IPS-NIHi7 (cell line): Measurements from ENCODE around the gene NAPA.

Experiments
- DNase-seq: peaks from one replicate; pipeline ENCODE4 v3.0.0; 2012; ENCODE audit warnings: mixed read lengths; ENCODE audit errors: extremely low spot score

Gene NAPA

DNA sequence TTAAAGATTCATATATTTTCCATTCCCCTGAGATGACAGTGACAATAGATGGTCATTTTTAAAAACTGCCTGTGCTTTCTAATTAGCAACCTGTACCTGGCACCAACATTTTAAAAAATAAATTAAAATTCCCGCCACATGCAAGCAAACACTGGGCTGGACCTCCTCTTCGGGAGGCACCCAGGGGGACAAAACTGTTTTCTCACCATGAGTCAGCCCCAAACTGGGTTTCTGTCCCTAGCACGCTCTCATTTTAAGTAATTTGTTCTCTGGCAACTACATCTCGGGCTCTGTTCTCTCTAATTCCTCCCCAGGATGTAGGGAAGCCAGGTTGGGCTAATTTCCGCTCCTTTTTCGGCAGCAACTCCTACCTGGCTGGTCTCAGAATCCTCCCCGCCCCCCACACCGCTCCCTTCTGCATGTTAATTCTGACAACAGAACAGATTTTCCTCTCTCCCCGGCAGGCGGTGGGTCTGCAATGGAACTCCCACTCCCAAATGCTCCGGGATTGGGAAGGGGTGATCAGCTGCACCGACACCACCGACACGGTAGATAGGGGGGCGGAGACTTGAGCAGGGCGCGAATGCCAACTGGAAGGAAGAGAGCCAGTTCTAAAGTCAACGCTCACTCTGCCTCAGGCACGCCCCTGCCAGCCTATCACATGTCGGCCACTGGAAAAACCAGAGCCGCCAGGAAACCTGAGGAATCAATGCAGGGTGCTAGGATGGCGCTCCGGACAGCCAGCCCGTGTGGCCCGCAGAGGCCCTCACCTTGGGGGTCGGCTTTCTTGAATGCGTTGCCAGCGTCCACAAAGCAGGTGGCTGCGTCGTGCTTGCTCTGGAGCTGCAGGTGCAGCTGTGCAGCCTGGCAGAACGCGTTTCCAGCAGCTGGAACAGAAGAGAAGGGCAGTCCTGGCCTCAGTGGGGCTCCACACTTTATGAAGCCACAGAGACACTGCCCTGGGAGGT, 14.7 kb downstream of the NAPA start:
- no peak for DNase-seq

DNA sequence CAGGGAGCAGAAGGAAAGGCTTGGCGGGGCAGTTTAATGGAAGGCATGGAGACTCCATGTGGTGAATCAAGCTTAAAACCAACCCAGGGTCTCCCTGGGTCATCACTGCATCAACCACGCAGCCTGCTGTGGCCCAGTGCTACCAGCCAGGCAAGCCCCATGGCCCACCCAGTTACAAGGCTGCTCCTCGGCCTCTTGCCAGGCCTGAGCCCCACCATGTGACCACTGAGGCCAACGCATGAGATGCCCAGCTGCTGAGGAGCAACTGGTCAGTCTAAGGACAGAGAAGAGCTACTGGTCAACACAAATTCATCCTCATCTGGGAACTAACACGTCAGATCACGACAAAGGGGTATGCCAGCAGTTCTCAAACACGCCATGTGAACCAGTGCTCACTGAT, 15.5 kb downstream of the NAPA start:
- no peak for DNase-seq

DNA sequence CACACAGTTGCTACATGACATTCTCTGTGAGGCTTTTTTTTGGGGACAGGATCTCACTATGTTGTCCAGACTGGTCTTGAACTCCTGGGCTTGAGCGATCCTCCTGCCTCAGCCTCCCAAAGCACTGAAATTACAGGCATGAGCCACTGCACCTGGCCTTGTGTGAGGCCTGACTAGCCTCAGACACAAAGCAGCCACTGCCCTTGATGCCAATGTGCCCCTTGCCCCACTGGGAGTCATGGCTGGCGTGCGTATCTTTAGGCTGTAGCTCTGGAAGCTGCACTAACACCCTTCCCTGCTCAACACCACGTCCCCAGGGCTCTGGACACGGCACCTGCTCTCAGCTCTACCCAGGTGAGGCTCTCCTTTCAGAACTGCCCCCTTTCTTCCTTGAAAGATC, 16.3 kb downstream of the NAPA start:
- no peak for DNase-seq

DNA sequence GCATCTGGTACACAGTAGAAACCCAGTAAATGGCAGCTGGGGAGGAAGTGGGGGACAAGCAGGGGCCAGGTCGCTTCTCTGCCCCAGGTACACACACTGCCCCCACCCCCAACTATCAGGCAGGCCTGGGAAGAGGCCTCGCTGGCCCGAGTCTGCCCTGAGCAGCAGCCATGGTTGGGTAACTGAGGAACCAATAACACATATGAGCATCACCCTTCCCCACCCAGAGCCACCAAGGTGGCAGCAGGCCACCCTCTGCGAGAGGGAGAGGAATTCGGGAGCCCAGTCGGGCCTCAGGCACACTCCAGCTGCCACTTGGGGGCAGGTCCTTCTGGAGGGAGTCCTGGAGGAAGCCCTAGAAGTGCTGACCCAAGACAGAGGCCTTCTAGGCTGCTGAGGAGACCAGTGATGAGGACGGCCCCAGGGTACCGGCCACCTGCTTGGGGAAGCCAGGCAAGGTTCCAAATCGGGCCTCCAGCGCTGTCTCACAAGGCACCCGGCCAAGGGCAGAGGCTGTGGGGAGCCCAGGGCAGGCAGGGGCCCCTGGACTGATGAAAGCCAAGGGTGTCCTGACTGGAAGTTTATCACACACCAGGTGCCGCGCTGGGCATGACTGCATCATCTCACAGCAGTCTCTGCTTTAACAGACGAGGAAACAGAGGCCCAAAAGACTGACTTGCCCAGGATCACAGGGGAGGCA, 16.9 kb downstream of the NAPA start:
- DNase-seq, result no peak

DNA sequence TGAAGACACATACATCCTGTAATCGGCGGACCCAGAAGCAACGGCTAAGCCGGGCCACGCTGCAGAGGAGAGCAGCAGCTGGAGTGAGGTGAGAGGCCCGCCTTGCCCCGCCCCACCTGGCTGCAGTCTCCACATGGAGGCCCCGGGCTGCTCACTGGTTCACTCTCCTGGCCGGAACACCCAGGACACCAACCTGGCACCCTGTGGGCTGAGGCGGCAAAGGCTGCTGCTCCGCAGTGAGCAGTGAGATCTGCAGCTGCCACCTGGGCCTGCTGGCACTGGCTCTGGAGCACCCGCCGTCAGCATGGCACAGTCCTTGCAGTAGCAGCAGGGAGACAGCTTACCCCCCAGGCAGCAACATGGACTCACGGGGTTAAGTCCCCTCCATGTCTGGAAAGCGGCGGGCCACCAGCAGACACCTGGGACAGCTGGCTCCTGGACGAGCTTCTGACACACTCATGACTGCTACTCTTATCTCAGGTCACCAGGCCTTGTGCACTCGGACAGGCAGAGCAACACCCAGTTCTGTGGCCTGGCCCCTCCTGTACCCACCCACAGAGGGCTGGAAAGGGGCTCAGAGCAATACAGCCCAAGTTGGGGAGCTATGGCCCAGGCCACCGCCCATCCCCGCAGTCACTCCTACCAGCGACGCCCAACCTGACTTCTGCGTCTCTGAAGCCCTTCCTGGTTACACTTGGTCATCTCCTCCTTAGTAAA, 17.7 kb downstream of the NAPA start:
- no peak for DNase-seq

DNA sequence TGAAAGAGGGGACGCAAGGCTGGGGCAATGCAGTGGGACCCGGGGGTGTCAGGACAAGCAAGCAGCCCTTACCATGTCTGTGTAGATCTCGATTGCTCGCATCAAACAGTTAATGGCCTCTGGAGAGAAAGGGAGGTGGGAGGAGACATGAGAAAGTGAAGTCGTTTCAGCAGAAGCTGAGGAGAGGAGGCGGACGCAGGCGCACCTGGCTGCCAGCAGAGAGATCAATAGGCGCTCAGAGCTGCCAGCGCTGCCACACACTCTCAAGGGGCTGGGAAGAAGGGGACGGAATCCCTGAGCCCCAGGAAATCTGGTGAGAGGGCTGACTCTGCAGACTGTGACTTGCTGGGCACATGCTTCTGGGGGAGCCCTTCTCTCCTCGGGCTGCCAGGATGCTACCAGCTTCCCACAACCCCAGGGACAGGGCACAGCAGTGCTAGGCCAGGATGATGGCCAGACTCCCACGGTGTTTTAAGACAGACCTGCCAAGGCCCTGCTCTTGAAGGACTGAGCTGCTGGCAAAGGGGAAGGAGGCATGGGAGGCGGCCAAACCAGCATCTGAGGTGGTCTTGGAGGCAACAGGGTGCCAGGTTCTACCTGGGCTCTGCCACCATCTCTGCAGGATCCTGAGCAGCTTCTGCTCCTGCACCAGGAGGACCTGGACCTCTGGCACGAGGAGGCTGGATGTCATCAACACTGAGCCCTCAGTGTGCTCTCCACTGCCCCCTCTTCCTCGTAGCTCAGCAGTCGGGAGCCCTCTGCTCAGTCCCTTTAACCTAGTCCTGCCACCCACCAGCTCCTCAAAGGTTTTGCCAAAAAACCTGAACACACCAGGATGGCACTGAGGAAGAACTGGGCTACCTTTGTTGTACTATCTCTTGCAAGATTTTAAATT, 19.1 kb downstream of the NAPA start:
- DNase-seq, result no peak

DNA sequence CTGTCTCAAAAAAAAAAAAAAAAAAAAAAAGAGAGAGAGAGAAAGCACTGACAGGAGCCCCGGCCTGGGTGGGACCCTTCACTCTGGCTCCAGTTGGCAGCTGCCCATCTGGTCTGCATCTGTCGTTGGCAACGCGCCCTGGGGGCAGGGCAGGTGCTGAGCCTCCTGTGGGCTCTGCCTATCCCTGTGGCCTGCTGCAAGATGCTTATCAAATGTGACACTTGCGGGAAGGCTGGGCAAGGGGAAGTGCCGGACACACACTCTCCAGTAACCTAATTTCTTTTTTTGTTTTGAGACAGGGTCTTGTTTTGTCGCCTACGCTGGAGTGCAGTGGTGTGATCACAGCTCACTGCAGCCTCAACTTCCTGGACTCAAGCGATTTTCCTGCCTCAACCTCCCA, 20.1 kb downstream of the NAPA start:
- DNase-seq, result no peak

DNA sequence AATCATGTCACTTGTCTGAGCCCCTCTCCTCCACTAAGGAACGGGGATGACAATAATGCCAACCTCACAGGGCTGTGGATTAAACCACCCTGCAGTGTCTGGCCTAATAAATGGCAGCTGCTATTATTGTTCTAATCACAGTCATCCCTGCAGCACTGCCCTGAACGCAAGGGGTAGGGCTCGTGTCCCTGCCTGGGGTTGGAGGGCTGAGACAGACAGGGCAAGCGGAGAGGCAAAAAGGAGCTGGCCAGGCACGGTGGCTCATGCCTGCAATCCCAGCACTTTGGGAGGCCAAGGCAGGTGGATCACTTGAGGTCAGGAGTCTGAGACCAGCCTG, 20.7 kb downstream of the NAPA start:
- no peak for DNase-seq

DNA sequence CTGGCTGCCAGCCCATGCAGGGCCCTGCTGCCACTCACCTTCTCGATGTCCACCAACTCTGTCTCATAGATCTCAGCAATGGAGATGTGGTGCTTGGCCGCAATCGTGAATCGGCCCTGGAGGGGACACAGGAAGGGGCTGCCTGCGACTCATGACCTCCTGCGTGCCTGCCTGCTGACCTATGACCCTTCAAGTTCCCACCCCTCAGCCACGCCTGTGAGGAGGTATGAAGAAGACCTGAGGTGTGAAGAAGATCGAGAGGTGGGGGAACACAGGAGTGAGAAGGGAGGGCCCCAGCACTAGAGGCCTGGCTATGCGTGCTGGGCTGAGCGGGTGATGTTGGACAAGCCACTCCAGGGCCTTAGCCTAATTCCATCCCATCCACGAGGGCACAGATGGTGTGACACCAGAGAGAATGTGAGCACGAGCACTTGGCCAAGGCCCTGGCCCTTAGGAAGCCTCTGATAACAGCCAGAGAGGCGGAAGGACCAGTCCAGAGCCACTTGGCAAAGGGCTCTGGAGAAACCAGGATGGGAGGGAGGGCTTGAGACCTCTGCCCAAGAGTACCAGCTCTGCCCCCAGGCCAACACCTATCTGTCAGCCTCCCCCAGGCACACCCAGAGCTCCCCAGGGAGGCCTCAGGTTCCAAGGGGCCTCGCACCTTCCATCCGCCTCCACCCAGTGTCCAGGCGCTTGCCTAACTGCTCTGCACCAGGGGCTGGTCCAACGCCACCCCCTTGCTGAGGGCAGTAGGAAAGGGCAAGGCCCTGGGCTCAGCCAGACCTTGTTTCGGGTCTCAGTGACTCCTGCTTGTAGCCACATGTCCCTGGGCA, 21.3 kb downstream of the NAPA start:
- no peak for DNase-seq

DNA sequence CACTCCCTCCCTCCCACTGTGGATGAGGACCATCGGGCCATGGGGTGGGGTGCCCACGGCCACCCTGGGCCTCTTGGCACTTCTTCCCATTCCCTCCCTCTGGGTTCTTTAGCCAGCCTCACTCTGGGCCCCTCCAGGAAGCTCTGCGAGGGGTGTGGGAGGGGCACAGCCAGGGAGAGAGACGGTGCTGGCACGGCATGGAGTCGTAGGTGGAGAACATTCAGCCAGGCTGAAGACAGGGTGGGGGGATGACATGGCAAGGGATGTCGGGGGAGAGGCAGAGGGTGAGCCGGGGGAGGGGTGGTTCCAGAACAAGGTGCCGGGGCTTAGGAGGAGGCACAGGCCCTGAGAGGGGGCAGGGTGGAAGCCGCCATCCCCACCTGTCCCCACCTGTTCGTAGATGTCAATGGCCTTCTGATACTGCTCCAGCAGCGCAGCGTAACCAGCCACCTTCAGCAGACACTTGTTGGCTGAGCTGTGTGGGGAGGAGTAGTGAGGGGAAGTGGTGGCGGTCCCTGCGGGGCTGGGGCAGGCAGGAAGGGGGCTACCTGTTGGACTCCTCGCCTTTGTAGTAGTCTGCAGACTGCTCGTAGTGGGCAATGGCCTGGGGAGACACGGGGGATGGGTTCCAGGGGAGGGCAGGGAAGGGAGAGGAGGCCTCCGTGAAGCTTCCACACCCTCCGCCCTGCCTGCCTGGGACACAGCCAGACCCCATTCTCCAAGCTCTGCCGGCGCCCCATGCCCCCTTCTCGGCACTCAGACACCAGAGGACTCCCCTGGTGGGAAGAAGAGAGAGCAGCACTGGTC, 22.1 kb downstream of the NAPA start:
- no peak for DNase-seq

DNA sequence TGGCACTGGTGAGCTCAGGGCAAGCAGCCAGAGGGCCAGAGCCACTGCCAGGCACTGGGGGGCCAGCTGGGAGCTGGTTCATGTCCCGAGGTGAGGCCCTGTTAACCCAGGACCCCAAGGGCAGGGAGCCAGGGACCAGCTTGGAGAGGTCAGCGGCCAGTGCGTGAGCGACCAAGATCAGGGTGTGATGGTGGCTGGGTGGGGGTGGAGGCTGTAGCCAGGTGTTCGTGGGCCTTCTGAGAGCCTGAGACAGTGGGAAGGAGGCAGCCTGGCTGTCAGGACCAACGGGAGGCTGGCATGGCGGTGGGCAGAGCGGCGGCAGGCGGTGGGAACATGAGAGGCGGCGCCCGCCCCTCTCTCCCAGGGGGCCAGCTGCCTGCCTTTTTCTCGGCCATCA, 22.7 kb downstream of the NAPA start:
- no peak for DNase-seq

DNA sequence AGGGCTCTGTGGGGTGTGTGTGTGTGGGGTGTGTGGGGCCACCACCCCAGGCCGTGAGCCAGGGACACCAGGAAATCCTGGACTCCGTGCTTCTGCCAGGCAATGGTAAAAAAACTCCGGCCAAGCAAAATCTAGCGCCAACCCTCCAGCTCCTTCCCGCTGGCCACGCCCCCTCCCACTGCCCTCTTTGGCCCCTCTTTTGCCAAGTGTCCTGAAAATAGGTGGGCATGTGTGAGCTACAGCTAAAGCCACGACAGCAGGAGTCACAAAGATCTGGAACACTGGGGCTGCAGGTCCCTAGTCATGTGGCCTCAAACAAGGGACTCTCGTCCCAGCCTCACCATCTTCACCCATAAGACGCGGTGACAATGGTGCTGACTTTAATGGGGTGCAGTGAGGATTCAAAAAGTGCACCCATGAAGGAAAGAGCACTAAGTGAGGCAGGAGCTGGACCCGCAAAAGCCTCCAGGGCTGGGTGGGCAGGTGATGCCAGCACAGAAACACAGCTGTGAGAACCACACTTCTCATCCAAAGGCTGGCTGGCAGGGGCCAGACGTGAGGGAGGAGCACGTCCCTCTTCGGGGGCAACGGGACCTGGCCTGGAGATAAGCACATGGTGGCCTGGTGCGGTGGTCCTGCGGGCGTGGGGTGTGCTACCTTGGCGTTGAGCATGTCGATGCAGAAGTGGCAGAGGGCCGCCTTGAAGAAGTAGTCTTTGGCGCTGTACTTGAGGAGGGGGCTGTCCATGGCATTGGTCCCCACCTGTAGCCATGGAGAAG, 23.3 kb downstream of the NAPA start:
- DNase-seq, result no peak

DNA sequence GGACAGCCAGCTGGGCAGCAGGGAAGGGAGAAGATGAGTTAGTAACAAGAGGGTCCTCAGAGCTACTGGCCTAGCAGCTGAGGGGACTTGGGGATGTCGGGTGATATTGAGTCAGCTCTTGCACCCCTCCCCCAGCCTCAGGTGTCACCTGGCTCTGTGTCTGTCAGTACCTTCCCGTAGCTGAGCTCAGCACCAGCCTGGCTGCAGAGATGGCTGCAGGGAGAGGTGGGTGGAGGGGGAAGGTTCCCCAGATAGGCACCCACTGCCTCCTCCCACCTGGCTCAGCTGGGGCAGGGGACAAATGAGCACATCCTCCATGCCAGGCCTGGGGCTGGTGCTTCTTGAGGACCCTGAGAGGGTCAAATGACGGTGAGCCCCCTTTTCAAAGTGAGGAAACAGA, 24.0 kb downstream of the NAPA start:
- no peak for DNase-seq

DNA sequence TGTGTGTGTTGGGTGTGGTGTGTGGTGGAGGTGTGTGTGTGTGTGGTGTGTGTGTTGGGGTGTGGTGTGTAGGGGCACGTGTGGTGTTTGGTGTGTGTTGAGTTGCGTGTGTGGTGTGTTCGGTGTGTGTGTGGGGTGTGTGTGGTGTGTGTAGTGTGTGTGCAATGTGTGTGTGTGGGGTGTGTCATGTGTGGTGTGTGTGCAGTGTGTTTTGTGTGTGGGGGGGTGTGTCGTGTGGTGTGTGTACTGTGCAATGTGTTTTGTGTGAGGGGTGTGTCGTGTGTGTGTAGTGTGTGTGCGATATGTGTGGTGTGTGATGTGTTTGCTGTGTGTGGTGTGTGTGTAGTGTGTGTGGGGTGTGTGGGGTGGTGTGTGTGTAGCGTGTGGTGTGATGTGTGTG, 24.8 kb downstream of the NAPA start:
- DNase-seq, result no peak

DNA sequence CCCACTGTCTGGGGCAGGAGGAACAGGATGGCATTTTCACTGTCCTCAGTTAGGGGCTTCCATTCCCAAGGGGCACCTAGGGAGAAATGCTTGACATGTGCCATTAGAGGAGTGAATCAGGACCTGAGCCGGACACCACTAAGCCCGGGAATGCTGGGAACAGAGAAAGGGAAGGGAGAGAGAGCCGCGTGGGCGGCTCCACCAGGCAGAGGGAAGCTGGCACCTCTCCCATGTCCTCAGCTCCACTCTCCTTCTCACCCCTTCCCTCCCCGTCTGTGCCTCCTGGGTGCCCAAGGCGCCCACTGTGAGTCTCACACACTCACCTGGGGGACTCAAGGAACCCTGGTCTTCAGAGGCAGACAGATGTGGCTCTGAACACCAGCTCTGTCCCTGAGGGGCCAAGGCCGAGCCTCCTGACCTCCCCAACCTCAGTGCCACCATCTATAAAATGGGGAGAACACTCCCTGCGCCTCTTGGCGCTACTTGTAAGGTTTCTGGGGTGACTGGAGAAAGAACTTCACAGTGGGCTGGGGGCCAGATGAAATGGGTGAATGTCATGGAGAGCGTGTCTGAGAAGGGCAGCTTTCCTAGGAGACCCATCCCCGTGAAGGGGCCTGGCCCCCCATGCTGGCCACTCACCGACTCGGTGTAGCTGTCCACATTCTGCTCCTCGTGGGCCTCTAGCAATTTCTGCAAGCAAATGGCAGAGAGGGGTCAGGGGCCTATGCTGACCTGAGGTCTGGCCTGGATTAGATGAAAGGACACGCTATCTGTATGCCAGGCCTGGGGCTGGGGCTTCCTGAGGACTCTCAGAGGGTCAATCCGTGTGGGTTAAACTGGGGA, 25.6 kb downstream of the NAPA start:
- no peak for DNase-seq

DNA sequence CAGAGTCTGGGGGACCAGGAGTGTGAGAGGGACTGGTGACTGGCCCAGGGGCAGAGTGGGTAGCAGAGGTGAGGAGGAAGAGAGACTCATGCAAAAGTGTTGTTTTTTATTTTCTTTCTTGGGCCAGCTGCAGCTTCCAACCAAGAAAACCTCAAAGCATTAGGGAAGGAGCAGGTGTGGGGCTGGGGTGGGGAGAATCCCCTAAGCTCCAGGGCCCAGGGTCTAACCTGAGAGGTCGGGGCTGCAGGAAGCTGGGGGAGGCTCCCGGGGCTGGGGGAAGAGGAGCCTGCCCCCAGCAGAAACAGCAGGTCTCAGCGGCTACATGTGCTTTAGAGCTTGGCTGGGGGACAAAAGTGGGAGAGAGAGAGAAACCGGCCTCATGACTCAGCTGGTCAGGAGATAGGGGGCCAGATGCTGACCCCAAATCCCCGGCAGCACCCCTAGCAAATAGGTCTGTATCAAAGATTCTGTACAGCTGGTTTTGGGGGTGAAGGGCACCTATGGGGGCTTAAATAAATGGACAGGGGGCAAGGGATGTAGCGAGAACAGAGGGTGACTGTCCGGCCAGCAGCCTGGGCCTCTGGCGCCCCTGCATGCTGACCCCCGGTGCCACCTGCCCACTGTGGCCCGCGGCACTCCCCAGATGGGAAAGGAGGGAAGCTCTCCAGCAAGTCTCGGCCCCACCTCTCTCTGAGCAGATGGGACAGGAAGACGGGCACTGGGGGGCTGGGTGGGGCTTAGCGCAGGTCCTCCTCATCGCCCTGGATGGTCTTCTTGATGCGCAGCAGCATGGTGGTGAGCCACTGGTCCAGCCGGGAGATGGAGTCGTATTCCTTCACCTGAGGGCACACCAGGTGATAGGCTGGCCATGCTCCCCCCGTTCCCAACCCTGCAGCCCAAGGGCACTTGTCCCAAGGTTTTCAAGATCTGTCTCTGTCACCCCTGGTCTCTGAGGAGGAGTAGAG, 27.0 kb downstream of the NAPA start:
- DNase-seq, result no peak

DNA sequence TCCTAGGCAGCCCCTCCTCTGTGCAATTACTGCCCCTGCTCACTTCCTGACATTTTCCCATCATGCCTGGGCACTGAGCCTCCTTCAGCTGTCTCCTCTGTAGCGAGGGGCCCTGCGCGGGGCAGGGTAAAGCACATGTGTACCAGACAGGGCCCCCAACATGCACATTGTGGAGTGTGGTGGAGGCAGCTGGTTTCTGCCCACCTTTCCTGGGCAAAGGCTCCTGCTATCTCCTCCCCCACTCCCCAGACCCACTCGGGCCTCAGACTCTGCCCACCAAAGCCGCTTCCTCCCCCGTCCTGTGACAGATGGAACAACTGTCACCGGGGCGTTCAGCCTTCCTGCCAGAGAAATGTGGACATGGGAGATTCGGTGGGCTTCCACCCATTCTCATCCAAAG, 28.0 kb downstream of the NAPA start:
- no peak for DNase-seq
